ENCODE results near the gene SPTBN5.

Gene SPTBN5

GRCh38 chr15:41798607-41799487 lies 95.0 kb downstream of the SPTBN5 start:
- in situ Hi-C loops (cut with MboI; ENCODE audit: low pct_unique_long_range_greater_than_20kb, low sequenced_read_pairs) = no loop called here
- no peak for DNase-seq

Measured in KBM-7 (cell line).